Sigmoid colon (tissue), 7 donors: Measurements from ENCODE around the gene ZPBP2. TPM values are rescaled to one million over a fixed set of nuclear protein-coding genes. Genes with fewer than 3 reads are reported as not detected.
"Not testable (repeated sequence)": the region's sequence is repeated elsewhere in the genome, so short reads cannot be mapped to it uniquely, and the experiment has no call there.

Experiments used
- DNase-seq: peaks from one replicate; pipeline ENCODE4 v3.0.0-alpha.2; 2019
- H3K27ac ChIP-seq, 4 donors: fragments of 200-600 bp; sonication (generic); one replicate each; pipeline ENCODE4 v1.5.1; 2016 to 2019; ENCODE audit warnings: mild to moderate bottlenecking in 1 of 4
- H3K27me3 ChIP-seq, 3 donors: fragments of 200-600 bp; sonication (generic); one replicate each; pipeline ENCODE4 v1.5.1; 2019; ENCODE audit warnings: mild to moderate bottlenecking in 1 of 3
- H3K36me3 ChIP-seq, 4 donors: fragments of 200-600 bp; sonication (generic); one replicate each; pipeline ENCODE4 v1.5.1; 2016 to 2019
- H3K4me1 ChIP-seq, 4 donors: fragments of 200-600 bp; sonication (generic); one replicate each; pipeline ENCODE4 v1.5.1; 2017 to 2019
- H3K4me3 ChIP-seq, 4 donors: fragments of 200-600 bp; sonication (generic); one replicate each; pipeline ENCODE4 v1.5.1; 2017 to 2019; ENCODE audit warnings: mild to moderate bottlenecking in 2 of 4, moderate library complexity in 1 of 4
- H3K9me3 ChIP-seq, 4 donors: fragments of 200-600 bp in 3 of 4; sonication (generic) in 3 of 4; one replicate each; pipeline versions ENCODE4 v1.5.1 to v1.6.1; 2013 to 2019
- CTCF ChIP-seq, 4 experiments: fragments of 450-650 bp in 3 of 4; fragments of 200-600 bp in 1 of 4; IDR thresholded peaks; one replicate each; pipeline ENCODE4 v1.5.1; 2016 to 2019; ENCODE audit warnings: antibody characterized with exemption in 4 of 4, mild to moderate bottlenecking in 3 of 4, moderate library complexity in 2 of 4
- EP300 ChIP-seq, 4 donors: sonication (generic); formaldehyde crosslinking; IDR thresholded peaks; one replicate each; pipeline ENCODE4 v1.6.1; 2017; ENCODE audit warnings: antibody characterized with exemption in 4 of 4
- POLR2A ChIP-seq, 2 donors: fragments of 450-650 bp; IDR thresholded peaks; one replicate each; pipeline ENCODE4 v1.6.1; 2016; ENCODE audit warnings: antibody characterized with exemption in 2 of 2, mild to moderate bottlenecking in 2 of 2, moderate library complexity in 2 of 2
- POLR2AphosphoS5 ChIP-seq, 4 donors: sonication (generic); formaldehyde crosslinking; IDR thresholded peaks; one replicate each; pipeline ENCODE4 v1.6.1; 2017; ENCODE audit warnings: antibody characterized with exemption in 4 of 4
- WGBS, 2 donors: extraction: QIAGEN DNeasy Blood & Tissue Kit; methylation state at CpG; one replicate each; pipeline ENCODE4 v1.1.7; 2013; 5-methylcytosine and 5-hydroxymethylcytosine counted together
- intact Hi-C: fragments of 100-400 bp; cut with DNase I; formaldehyde crosslinking; loops from one replicate; pipeline ENCODE4 v1.15.1; 2023
- polyA plus RNA-seq, 3 donors: library from polyadenylated mRNA; stranded (reverse); fragments of 200-250 nt; gene quantifications; one replicate each; pipeline ENCODE4 v1.2.3, GENCODE V29; 2013
- total RNA-seq, 4 donors: library from RNA; depleted of rRNA; stranded (reverse); fragments of >200 nt; gene quantifications; one replicate each; pipeline ENCODE4 v1.1.0, GENCODE V29; 2016
- donor health status: healthy with polysubstance abuse.
- donor health status: Bipolar disorder and iron deficiency.
- donor health status: healthy.

The ZPBP2 gene
- total and polyA plus RNA-seq, 7 donors, result 0.03 TPM; not detected in 6

- Histone ChIP-seq H3K9me3 (no peaks in the 10 kb centered on the region), H3K27me3 (peaks cover 0 to 38% (median 4%) of the 10 kb centered on the region in 3 donors), H3K36me3 (no peaks in the 10 kb centered on the region), H3K4me1 (no peaks in the 10 kb centered on the region), H3K4me3 (no peak overlapping the region), H3K27ac (no peak overlapping the region)
- no peak for TF ChIP-seq POLR2A (IDR thresholded peaks at IDR 0.05)
- no peak for TF ChIP-seq CTCF (IDR thresholded peaks at IDR 0.05)
- no peak for TF ChIP-seq EP300 (IDR thresholded peaks at IDR 0.05)
- TF ChIP-seq POLR2AphosphoS5 (IDR thresholded peaks at IDR 0.05), result no peak
- intact Hi-C loops, result no loop called here
- WGBS, 2 donors, result 72 to 87% methylated on average over 4 of the region's 4 CpGs
- no peak for DNase-seq
These were observed 19.4 kb upstream of the ZPBP2 start for GRCh38 chr17:39848600-39848999.

GRCh38 chr17:39850186-39850585, 17.8 kb upstream of the ZPBP2 start:
- DNase-seq, H3K4me1 ChIP-seq, H3K4me3 ChIP-seq, H3K9me3 ChIP-seq, H3K27ac ChIP-seq, H3K36me3 ChIP-seq, intact Hi-C loops: not testable (repeated sequence)
- H3K27me3 ChIP-seq, result peaks cover 0 to 27% (median 4%) of the 10 kb centered on the region in 3 donors

- Histone ChIP-seq H3K4me3 (no peak overlapping the region), H3K36me3 (no peaks in the 10 kb centered on the region), H3K9me3 (no peaks in the 10 kb centered on the region), H3K4me1 (no peaks in the 10 kb centered on the region), H3K27ac (no peak overlapping the region), H3K27me3 (peaks cover 0 to 16% (median 4%) of the 10 kb centered on the region in 3 donors)
- 45 to 58% methylated on average over 3 of the region's 3 CpGs for WGBS, 2 donors
- intact Hi-C loops, result no loop called here
- TF ChIP-seq POLR2A (IDR thresholded peaks at IDR 0.05), result no peak
- TF ChIP-seq EP300 (IDR thresholded peaks at IDR 0.05), result no peak
- TF ChIP-seq CTCF (IDR thresholded peaks at IDR 0.05), result no peak
- no peak for TF ChIP-seq POLR2AphosphoS5 (IDR thresholded peaks at IDR 0.05)
- no peak for DNase-seq
These were observed 15.8 kb upstream of the ZPBP2 start for GRCh38 chr17:39852239-39852638.

GRCh38 chr17:39854909-39855308, 13.1 kb upstream of the ZPBP2 start:
- Histone ChIP-seq H3K4me3 (no peak overlapping the region), H3K36me3 (no peaks in the 10 kb centered on the region), H3K4me1 (no peaks in the 10 kb centered on the region), H3K27me3 (peaks cover 0 to 18% (median 3%) of the 10 kb centered on the region in 3 donors), H3K27ac (no peak overlapping the region), H3K9me3 (no peaks in the 10 kb centered on the region)
- no peak for TF ChIP-seq CTCF (IDR thresholded peaks at IDR 0.05)
- TF ChIP-seq POLR2AphosphoS5 (IDR thresholded peaks at IDR 0.05), result no peak
- TF ChIP-seq POLR2A (IDR thresholded peaks at IDR 0.05), result no peak
- TF ChIP-seq EP300 (IDR thresholded peaks at IDR 0.05), result no peak
- WGBS, 2 donors, result 83 to 85% methylated on average over 2 of the region's 2 CpGs
- no peak for DNase-seq
- intact Hi-C loops, result no loop called here

GRCh38 chr17:39855911-39856649, 11.9 kb upstream of the ZPBP2 start:
- H3K27ac ChIP-seq, DNase-seq, intact Hi-C loops, H3K4me3 ChIP-seq, H3K36me3 ChIP-seq, H3K9me3 ChIP-seq, H3K4me1 ChIP-seq: not testable (repeated sequence)
- peaks cover 0 to 30% (median 3%) of the 10 kb centered on the region in 3 donors for H3K27me3 ChIP-seq
- WGBS, 2 donors, result 83 to 84% methylated on average over 9 of the region's 9 CpGs

GRCh38 chr17:39861235-39861634, 6.8 kb upstream of the ZPBP2 start:
- H3K9me3 ChIP-seq, result no peaks in the 10 kb centered on the region
- H3K27ac ChIP-seq, result no peak overlapping the region
- no peak overlapping the region for H3K4me3 ChIP-seq
- TF ChIP-seq EP300 (IDR thresholded peaks at IDR 0.05) (no peak), POLR2A (IDR thresholded peaks at IDR 0.05) (no peak), POLR2AphosphoS5 (IDR thresholded peaks at IDR 0.05) (no peak), CTCF (IDR thresholded peaks at IDR 0.05) (no peak)
- no peaks in the 10 kb centered on the region for H3K36me3 ChIP-seq
- H3K27me3 ChIP-seq, result peaks cover 13 to 82% (median 48%) of the 10 kb centered on the region in 3 donors
- WGBS, 2 donors, result 64 to 86% methylated on average over 5 of the region's 5 CpGs
- no peak for DNase-seq
- peaks cover 0 to 7% (median 7%) of the 10 kb centered on the region in 4 donors for H3K4me1 ChIP-seq
- intact Hi-C loops, result no loop called here
